Stimulated activated CD8-positive, alpha-beta memory T cell treated with anti-CD3 and anti-CD28 coated beads, Interleukin-2, amount 100 ng/mL, for 48 hours (primary cell): ENCODE results near the gene SEMA3B.
"Not testable (repeated sequence)": the region's sequence is repeated elsewhere in the genome, so short reads cannot be mapped to it uniquely, and the experiment has no call there.

Experiments
- DNase-seq, 2 donors: peaks; one replicate each; pipeline ENCODE4 v3.0.0-alpha.2; 2020; ENCODE audit warnings: low read depth in 2 of 2

SEMA3B gene

GRCh38 chr3:50293079-50293801 is 24.3 kb downstream of the SEMA3B start:
- DNase-seq, result no peak

- DNase-seq, result no peak
Measured at GRCh38 chr3:50294089-50294488, 25.1 kb downstream of the SEMA3B start.

GRCh38 chr3:50294492-50295403 is 25.8 kb downstream of the SEMA3B start:
- no peak for DNase-seq

- no peak for DNase-seq
Measured at GRCh38 chr3:50295553-50296431, 26.8 kb downstream of the SEMA3B start.

GRCh38 chr3:50296721-50297383 is 27.9 kb downstream of the SEMA3B start:
- no peak for DNase-seq

GRCh38 chr3:50297384-50297775 is 28.4 kb downstream of the SEMA3B start:
- DNase-seq, result no peak

GRCh38 chr3:50297896-50298725 is 29.2 kb downstream of the SEMA3B start:
- DNase-seq, result no peak

GRCh38 chr3:50298836-50299637 is 30.1 kb downstream of the SEMA3B start, which contains the start of the genes HYAL3 and NAA80:
TSS of gene HYAL3 (minus strand) at chr3:50299405. CDS start at chr3:50295602, 3,803 bp downstream.
TSS of gene NAA80 (minus strand) at chr3:50299405. CDS start at chr3:50297463, 1,942 bp downstream.
- peak; percentile 98 to 99 for DNase-seq

GRCh38 chr3:50299638-50299928 is 30.6 kb downstream of the SEMA3B start:
- no peak for DNase-seq

- no peak for DNase-seq
Measured at GRCh38 chr3:50299929-50300680, 31.2 kb downstream of the SEMA3B start.

- DNase-seq, result no peak
Measured at GRCh38 chr3:50300681-50301254, 31.8 kb downstream of the SEMA3B start.

- no peak for DNase-seq
Measured at GRCh38 chr3:50302095-50303012, 33.4 kb downstream of the SEMA3B start.

GRCh38 chr3:50303013-50303815 is 34.3 kb downstream of the SEMA3B start, which contains the start of gene HYAL1:
TSS of gene HYAL1 (minus strand) at chr3:50303574. CDS start at chr3:50302956, 618 bp downstream.
- no peak for DNase-seq

GRCh38 chr3:50304601-50305000 is 35.7 kb downstream of the SEMA3B start:
- DNase-seq, result no peak

GRCh38 chr3:50312041-50312440 is 43.1 kb downstream of the SEMA3B start:
- DNase-seq, result not testable (repeated sequence)

GRCh38 chr3:50314342-50314741 is 45.4 kb downstream of the SEMA3B start:
- DNase-seq, result no peak
